ENCODE results near the gene CAMK2N1. TPM values are rescaled to one million over a fixed set of nuclear protein-coding genes. Genes with fewer than 3 reads are reported as not detected.

Gene CAMK2N1
- total and polyA plus RNA-seq, 2 of the 8 experiments (the other 6 are each of a cell fraction or from before 2014, with no cell fraction given), result 2.3 to 5.6 TPM

GRCh38 chr1:20476265-20477038 is 9.6 kb downstream of the CAMK2N1 start (continued):
- TF ChIP-seq CHD7 (IDR thresholded peaks at IDR 0.05; ENCODE audit: insufficient replicate concordance, low read length) (no peak), EGR1 (IDR thresholded peaks at IDR 0.05; ENCODE audit: borderline replicate concordance, low read depth, low read length) (no peak)

Data from H1 (cell line).